Measurements from ENCODE around the gene GET4.

The GET4 gene

DNA sequence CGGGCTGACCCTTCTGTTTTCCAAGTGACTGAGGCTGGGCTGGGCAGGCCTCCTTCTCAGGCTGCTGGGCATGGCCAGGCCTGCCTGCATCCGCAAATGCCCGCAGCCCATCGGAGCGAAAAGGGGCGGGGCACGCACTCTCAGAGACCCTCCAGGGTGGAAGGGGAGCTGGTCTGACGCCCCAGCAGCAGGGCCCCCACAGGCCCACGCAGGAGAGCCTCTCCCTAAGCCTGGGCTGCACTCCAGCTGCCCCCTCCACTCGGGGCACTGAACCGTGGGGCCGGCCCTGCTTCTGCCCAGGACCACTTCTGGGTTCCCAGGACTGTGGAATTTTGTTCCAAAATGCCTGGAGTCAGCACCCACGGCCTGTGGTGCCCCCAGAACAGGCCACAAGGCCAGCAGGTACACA is 68.8 kb downstream of the GET4 start:
- no peak overlapping the region for H3K4me3 ChIP-seq (ENCODE audit: low read depth, low read length)

DNA sequence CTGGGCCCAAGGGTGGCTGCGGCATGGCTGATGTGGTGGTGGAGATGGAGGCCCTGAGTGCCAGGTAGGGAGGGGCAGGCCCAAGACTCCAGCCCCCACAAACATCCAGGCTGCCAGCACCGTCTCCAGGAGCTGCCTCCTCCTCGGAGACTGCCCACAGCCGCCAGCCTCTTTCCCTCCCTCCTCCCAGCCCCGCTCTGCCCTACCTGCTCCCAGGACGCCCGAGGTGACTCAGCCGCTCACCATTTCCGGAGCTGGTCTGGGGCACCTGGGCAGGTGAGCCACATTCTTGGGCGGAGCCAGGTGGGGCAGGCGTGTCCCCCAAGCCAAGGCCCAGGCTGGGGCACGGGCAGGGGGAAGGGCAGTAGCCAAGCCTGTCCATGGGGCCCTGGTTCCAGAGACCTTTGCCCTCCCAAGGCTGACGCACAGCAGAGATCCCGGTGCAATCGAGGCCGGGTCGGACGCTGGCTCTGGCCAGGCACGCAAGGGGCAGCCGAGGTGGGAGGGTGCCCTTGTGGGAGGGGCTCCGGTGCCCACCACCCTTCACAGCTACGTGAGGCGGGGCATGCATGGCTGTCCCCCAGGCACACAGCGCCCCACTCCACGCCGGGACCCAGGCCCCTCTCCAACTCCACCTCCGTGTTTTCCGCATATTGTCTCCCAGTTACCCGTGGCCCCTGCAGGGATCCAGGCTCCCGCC is 69.4 kb downstream of the GET4 start:
- no peak overlapping the region for H3K4me3 ChIP-seq (ENCODE audit: low read depth, low read length)

Data from iPS-11a (cell line).